Stimulated activated CD4-positive, alpha-beta T cell treated with anti-CD3 and anti-CD28 coated beads, Interleukin-12 subunit alpha, Interleukin-12 subunit beta, amount 100 ng/mL, for 24 hours (primary cell): Measurements from ENCODE around the gene SMARCA2.

Experiments
- DNase-seq, 2 experiments: peaks; one replicate each; pipeline ENCODE4 v3.0.0-alpha.2; 2020; ENCODE audit warnings: low read depth in 2 of 2

SMARCA2 gene

DNA sequence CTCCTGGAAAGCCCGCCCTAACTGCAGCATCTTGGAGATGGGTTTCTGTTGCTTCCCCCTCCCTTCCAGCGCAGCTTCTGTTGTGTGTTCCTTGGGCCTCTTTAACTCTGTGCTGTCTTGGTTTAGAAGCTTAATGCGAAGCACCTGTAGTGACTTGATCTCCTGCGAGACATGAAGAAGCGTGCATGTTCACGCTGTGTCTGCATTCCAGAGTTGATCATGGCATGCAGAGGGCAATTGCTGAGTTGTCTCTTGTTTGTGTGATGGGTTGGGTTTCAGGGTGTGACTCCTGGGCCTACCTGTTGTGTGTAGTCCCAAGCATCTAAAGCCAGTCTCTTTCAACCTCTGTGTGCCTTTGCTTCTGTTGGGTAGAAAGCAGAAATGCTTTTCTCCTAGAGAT is 155.6 kb downstream of the SMARCA2 start:
- no peak for DNase-seq

DNA sequence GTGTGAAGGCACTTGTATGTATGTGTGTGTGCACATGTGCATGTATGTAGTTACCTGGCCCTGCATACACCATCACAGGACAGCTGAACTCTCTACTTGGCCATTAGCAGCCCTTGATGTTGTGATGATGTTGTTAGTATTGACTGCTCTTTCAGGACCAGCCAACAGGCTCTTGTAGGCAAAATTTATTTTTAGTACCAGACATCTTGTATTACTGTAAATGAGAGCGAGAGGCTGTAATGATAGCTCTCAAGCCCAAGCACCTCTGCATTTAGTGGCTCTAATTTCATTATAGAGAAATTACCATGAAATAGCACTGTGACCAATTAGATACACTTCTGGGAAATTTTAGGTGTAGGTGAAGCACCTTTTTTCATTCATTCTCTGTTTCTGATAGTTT is 158.0 kb downstream of the SMARCA2 start:
- DNase-seq: no peak

GRCh38 chr9:2173861-2174260 is 158.7 kb downstream of the SMARCA2 start:
- no peak for DNase-seq

GRCh38 chr9:2174306-2174705 is 159.2 kb downstream of the SMARCA2 start:
- no peak for DNase-seq

DNA sequence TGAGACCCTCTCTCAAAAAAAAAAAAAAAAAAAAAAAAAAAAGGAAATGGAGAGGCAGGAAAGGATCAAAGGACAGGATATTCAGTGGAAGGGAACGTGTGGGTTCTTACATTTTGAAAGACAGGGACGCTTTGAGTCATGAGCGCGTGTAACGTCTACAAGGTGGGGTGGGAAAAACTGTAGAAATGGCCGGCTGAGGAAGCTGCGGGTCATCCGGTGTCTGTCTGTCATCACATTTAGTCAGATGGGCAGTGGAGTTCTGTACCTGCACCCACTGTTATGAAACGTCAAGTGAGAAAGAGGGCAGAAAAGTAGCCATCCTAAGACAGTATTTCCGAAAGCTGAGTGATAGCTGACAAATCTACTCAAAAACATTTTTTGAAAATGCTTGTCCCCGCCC is 159.8 kb downstream of the SMARCA2 start:
- no peak for DNase-seq

DNA sequence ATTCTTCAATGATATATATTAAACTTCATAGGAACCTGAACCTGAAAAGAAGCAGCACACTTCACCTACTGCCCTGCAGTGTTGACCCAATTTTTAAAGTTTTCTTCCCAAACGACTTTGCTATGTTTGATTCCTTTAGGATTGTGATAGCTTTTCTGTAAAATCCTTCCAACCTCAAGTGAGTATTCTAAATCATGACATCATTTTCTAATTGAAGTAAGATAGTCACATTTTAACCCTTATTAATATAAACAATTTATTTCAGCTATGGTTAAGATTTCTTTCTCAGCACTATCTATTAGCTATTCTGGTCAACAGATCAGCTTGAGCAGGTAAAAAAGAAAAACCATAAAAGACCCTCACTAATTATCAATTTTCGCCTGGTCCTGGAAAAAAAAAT is 162.0 kb downstream of the SMARCA2 start:
- no peak for DNase-seq

GRCh38 chr9:2178034-2178734 is 163.0 kb downstream of the SMARCA2 start:
- no peak for DNase-seq

DNA sequence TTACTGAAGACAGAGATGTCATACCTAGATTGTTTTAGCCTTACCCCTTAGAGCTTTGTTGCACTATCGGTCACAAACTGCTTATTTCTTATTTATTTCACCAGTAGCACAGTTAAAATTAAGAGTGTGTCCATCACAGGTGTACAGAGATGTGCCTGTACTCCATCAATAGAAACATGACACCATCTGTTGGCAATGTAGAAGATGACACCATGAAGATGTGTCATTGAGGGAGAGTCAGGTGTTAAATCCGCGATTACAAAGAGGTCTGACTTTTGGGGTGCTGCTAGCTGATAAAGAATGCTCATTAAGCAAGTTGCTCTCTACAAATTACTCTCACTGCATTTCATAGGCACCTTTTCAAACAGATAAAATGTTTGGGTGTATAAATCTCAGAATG is 164.4 kb downstream of the SMARCA2 start:
- no peak for DNase-seq

DNA sequence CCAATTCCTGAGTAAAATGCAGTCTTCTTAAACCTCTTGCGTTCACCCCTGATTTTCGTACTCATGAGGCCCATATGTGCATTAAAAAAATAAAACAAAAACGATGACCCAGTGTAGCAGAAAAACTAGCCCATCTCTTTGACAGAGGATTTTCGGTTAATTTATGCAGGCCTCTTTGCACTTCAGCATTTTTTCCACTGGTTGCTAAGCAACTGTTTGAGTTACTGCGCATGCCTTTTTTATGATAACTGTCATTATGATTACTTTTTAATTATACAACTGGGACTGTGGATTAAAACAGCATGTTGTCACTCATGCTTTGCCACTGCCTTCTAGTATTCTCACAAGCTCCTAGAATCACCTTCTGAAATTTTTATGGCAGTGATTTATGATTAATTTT is 165.0 kb downstream of the SMARCA2 start:
- DNase-seq: no peak

GRCh38 chr9:2180704-2181103 is 165.6 kb downstream of the SMARCA2 start:
- DNase-seq: no peak

DNA sequence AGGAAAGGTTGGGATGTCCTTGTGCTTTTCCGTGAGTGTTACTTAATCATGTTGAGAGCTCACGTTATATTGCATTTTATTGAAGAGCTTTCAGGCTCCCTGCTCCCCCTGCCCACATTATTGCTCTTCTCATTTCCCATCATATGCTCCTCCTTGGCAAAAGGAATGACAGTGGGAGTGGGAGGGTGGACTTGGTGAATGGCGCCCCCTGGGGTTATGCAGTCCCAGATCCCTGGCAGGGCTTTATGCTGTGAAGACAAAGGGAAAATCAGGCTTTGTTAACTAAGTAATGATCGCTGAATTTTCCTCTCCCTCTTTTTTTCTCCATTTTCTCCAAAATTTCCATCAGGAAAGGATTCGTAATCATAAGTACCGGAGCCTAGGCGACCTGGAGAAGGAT is 166.6 kb downstream of the SMARCA2 start:
- no peak for DNase-seq

GRCh38 chr9:2190939-2191608 is 175.9 kb downstream of the SMARCA2 start:
- no peak for DNase-seq

- no peak for DNase-seq
Measured at GRCh38 chr9:2191609-2191972, 176.4 kb downstream of the SMARCA2 start.

- no peak for DNase-seq
Measured at GRCh38 chr9:2192356-2192979, 177.3 kb downstream of the SMARCA2 start.

GRCh38 chr9:2193552-2193951 is 178.4 kb downstream of the SMARCA2 start:
- no peak for DNase-seq

DNA sequence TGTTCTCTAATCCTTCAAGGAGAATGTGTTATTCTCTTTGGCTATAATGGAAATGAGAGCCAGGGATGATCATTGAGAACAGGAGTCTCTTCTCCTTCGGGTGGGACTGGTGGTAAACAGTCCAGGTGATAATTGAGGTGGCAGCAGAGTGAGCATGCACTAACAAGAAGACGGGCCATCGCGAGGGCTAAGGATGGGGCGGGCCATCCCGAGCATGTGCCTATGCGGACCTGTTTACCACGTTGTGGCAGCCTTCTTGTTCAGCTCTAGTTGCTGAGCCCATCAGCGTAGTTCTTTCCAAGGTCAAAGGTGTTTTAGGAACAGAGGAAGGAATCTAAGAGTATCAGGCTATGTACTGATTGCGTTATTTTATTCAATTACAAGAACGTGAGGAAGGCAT is 180.1 kb downstream of the SMARCA2 start:
- DNase-seq: no peak

GRCh38 chr9:2196757-2197156 is 181.6 kb downstream of the SMARCA2 start:
- DNase-seq: no peak

DNA sequence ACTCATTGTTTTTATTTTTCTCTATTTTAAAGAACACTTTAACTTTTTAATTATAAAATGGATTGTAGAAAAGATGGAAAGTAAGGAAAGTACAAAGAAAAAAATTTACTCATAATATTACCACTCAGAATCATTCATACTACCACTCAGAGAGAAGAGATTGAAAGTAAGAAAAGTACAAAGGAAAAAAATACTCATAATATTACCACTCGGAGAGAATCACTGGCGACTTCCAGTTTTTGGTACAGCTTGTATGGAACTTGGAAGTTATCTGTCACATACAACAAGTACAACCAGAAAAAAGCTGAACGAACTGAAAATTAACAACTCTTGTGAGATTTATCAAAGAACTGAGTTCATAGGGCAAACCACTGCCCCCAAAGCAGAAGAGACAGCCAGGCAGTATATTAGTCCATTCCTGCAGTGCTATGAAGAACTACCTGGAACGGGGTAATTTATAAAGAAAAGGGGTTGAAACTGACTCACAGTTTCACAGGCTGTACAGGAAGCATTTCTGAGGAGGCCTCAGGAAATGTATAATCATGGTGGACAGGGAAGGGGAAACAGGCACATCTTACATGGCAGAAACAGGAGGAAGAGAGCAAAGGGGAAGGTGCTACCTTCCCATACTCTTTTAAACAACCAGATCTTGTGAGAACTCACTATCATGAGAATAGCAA is 183.9 kb downstream of the SMARCA2 start:
- no peak for DNase-seq

DNA sequence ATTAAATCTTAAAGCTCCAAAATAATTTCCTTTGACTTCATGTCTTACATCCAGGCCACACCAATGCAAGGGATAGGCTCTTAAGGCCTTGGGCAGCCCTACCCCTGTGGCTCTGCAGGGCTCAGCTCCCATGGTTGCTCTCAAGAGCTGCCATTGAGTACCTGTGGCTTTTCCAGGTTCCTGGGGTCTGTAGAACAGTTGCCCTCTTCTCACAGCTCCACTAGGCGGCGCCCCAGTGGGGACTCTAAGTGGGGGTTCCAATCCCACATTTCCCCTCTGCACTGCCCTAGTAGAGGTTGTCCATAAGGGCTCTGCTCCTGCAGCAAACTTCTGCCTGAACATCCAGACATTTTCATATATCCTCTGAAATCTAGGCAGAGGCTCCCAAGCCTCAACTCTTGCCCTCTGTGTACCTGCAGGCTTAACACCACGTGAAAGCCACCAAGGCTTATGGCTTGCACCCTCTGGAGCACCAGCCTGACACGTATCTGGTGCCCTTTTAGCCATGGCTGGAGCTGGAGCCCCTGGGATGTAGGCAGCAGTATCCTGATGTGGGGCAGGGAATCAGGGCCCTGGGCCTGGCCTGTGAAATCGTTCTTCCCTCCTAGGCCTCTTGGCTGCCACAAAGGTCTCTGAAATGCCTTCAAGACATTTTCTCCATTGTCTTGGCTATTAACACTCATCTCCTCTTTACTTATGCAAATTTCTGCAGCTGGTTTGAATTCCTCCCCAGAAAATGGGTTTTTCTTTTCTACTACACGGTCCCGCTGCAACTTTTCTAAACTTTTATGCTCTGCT is 185.1 kb downstream of the SMARCA2 start:
- no peak for DNase-seq

DNA sequence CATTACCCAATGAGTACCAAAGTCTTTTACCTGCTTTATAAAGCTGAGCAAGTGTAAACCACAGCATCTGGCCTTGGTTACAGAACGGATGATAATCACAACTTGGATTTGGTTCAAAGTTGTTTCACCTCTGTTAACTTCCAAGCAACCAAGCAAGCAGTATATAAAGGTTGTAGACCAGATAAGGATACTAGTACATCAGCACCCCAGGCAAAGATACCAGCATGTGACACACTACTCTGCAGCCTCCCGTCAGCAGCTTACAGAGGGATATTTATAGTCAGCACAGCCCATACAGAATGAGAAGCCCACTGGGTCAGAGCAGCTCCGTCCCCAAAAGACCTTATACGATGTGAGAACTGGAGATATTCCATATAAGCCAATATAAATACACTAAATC is 193.3 kb downstream of the SMARCA2 start:
- DNase-seq: no peak

DNA sequence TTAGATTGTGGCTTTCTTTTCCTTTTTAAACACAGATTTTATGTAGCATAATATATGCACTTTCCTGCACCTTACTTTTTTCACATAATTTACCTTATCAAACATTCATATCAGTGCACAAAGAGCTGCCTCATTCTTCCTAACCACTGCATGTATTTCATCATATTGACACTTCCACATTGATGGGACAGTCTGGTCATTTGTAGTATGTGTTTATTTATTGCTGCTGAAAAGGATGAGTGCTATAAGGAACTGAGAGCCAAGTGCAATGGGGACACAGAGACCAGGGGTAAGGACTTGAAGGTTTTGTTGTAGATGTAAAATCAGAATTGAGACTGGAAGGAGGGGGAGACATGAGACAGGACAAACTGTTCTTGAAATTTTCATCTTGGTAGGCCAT is 193.8 kb downstream of the SMARCA2 start:
- DNase-seq: no peak

- DNase-seq: no peak
Measured at GRCh38 chr9:2209400-2209799, 194.3 kb downstream of the SMARCA2 start.
